ENCODE measurements around the gene RNF31. TPM values are rescaled to one million over a fixed set of nuclear protein-coding genes. Genes with fewer than 3 reads are reported as not detected.

Gene RNF31
- total RNA-seq, 1 donor from 2014 or later = 59.0 TPM

DNA sequence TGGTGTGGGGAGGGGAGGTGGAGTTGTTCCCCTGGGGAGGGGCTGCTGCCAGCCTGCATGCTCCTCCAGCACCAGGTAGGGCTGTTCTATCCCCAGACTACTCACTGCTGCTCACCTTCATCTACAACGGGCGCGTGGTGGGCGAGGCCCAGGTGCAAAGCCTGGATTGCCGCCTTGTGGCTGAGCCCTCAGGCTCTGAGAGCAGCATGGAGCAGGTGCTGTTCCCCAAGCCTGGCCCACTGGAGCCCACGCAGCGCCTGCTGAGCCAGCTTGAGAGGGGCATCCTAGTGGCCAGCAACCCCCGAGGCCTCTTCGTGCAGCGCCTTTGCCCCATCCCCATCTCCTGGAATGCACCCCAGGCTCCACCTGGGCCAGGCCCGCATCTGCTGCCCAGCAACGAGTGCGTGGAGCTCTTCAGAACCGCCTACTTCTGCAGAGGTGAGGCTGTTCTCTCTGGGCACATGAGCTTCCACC, 17.3 kb downstream of the RNF31 start:
- no peak overlapping the region for H3K4me3 Mint-ChIP-seq (ENCODE audit: unreplicated experiment)
- peaks cover 12% of the 10 kb centered on the region for H3K4me1 ChIP-seq (ENCODE audit: insufficient read depth, low read length)
- H4K20me1 ChIP-seq (ENCODE audit: insufficient read depth, low read length) = peaks cover 29% of the 10 kb centered on the region
- no peaks in the 10 kb centered on the region for H3K27me3 ChIP-seq (ENCODE audit: insufficient read depth, low read length)
- H2AFZ ChIP-seq (ENCODE audit: low read depth, low read length) = no peak overlapping the region
- H3K27ac ChIP-seq (ENCODE audit: low read depth, low read length) = no peak overlapping the region
- H3K4me1 Mint-ChIP-seq (ENCODE audit: low read depth, unreplicated experiment) = peaks cover 20% of the 10 kb centered on the region
- peaks cover 12% of the 10 kb centered on the region for H3K79me2 ChIP-seq (ENCODE audit: insufficient read depth, low read length)
- H3K4me2 ChIP-seq (ENCODE audit: low read length) = no peak overlapping the region
- peaks cover 23% of the 10 kb centered on the region for H3K36me3 ChIP-seq (ENCODE audit: insufficient read depth, low read length)
- H3K27me3 Mint-ChIP-seq (ENCODE audit: low read depth, unreplicated experiment) = no peaks in the 10 kb centered on the region
- FAIRE-seq = no peak
- no peak overlapping the region for H3K27ac Mint-ChIP-seq (ENCODE audit: unreplicated experiment)
- TF ChIP-seq, protein P1, sequence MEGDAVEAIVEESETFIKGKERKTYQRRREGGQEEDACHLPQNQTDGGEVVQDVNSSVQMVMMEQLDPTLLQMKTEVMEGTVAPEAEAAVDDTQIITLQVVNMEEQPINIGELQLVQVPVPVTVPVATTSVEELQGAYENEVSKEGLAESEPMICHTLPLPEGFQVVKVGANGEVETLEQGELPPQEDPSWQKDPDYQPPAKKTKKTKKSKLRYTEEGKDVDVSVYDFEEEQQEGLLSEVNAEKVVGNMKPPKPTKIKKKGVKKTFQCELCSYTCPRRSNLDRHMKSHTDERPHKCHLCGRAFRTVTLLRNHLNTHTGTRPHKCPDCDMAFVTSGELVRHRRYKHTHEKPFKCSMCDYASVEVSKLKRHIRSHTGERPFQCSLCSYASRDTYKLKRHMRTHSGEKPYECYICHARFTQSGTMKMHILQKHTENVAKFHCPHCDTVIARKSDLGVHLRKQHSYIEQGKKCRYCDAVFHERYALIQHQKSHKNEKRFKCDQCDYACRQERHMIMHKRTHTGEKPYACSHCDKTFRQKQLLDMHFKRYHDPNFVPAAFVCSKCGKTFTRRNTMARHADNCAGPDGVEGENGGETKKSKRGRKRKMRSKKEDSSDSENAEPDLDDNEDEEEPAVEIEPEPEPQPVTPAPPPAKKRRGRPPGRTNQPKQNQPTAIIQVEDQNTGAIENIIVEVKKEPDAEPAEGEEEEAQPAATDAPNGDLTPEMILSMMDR (IDR thresholded peaks at IDR 0.05; ENCODE audit: insufficient read depth, low read depth, low read length) = no peak
- no peak for DNase-seq (ENCODE audit: low read depth)
- no peak overlapping the region for H3K9ac ChIP-seq (ENCODE audit: low read length)
- no peaks in the 10 kb centered on the region for H3K9me3 ChIP-seq (ENCODE audit: insufficient read depth, low read depth, low read length)
- no peak overlapping the region for H3K4me3 ChIP-seq (ENCODE audit: insufficient read depth, low read depth, low read length)
- H3K36me3 Mint-ChIP-seq (ENCODE audit: low read depth, unreplicated experiment) = peaks cover 41% of the 10 kb centered on the region
- no peaks in the 10 kb centered on the region for H3K9me3 Mint-ChIP-seq (ENCODE audit: unreplicated experiment)

DNA sequence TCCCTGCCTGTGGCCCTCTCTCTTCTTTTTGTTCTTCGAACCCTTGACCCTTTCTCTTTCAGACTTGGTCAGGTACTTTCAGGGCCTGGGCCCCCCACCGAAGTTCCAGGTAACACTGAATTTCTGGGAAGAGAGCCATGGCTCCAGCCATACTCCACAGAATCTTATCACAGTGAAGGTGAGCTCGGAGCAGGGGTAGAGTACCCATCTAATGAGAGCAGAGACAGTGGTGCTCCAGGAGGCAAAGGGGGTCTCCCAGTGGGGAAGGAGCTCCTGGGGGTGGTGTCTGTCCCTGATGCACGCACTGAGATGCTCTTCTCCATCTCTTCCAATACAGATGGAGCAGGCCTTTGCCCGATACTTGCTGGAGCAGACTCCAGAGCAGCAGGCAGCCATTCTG, 18.5 kb downstream of the RNF31 start:
- peaks cover 43% of the 10 kb centered on the region for H3K36me3 Mint-ChIP-seq (ENCODE audit: low read depth, unreplicated experiment)
- H2AFZ ChIP-seq (ENCODE audit: low read depth, low read length) = no peak overlapping the region
- no peak for DNase-seq (ENCODE audit: low read depth)

DNA sequence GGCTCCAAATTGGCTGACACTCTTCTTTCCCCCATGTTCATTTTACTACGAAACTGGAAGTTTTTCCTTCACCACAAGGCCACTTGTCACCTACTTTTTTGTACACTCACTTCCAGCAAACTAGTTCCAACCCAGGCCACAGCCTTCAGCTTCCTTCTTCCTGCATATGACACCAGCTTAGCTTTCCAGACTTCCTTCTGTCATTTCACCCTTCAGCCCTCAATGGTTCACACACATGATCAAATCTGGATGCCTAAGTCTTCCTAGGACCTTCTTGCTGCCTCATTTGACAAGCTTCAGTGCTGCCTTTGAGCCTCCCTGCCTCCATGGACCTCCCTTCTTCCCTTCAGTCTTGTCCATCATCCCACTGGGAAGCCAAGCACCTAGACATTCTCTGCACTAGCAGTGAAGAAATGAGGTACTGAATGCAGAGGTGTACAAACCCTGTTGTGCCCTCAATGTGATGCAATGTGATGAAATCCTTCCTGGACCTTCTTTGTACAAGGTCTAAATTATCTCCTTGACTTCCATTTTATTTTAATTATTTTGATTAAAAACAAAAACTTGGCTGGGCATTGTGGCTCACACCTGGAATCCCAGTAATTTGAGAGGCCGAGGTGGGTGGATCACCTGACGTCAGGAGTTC, 20.3 kb downstream of the RNF31 start:
- H3K4me3 Mint-ChIP-seq (ENCODE audit: unreplicated experiment) = no peak overlapping the region
- H3K4me2 ChIP-seq (ENCODE audit: low read length) = no peak overlapping the region
- FAIRE-seq = no peak

More for the DNA sequence above, 18.5 kb downstream of the RNF31 start:
- no peak overlapping the region for H3K4me3 Mint-ChIP-seq (ENCODE audit: unreplicated experiment)
- no peaks in the 10 kb centered on the region for H3K9me3 Mint-ChIP-seq (ENCODE audit: unreplicated experiment)
- peaks cover 18% of the 10 kb centered on the region for H3K4me1 Mint-ChIP-seq (ENCODE audit: low read depth, unreplicated experiment)
- peaks cover 20% of the 10 kb centered on the region for H4K20me1 ChIP-seq (ENCODE audit: insufficient read depth, low read length)
- peaks cover 12% of the 10 kb centered on the region for H3K79me2 ChIP-seq (ENCODE audit: insufficient read depth, low read length)
- H3K27ac ChIP-seq (ENCODE audit: low read depth, low read length) = no peak overlapping the region
- no peak overlapping the region for H3K9ac ChIP-seq (ENCODE audit: low read length)
- no peaks in the 10 kb centered on the region for H3K27me3 ChIP-seq (ENCODE audit: insufficient read depth, low read length)
- H3K4me3 ChIP-seq (ENCODE audit: insufficient read depth, low read depth, low read length) = no peak overlapping the region
- peaks cover 10% of the 10 kb centered on the region for H3K4me1 ChIP-seq (ENCODE audit: insufficient read depth, low read length)
- no peak overlapping the region for H3K27ac Mint-ChIP-seq (ENCODE audit: unreplicated experiment)
- no peaks in the 10 kb centered on the region for H3K27me3 Mint-ChIP-seq (ENCODE audit: low read depth, unreplicated experiment)
- H3K4me2 ChIP-seq (ENCODE audit: low read length) = no peak overlapping the region
- no peak for TF ChIP-seq EZH2 (IDR thresholded peaks at IDR 0.05; ENCODE audit: insufficient read depth, low read length)
- TF ChIP-seq, protein P1 (IDR thresholded peaks at IDR 0.05; ENCODE audit: insufficient read depth, low read depth, low read length) = no peak
- no peaks in the 10 kb centered on the region for H3K9me3 ChIP-seq (ENCODE audit: insufficient read depth, low read depth, low read length)
- FAIRE-seq = no peak
- H3K36me3 ChIP-seq (ENCODE audit: insufficient read depth, low read length) = peaks cover 23% of the 10 kb centered on the region

More for the DNA sequence above, 20.3 kb downstream of the RNF31 start:
- peaks cover 10% of the 10 kb centered on the region for H3K4me1 Mint-ChIP-seq (ENCODE audit: low read depth, unreplicated experiment)
- H3K9me3 Mint-ChIP-seq (ENCODE audit: unreplicated experiment) = no peaks in the 10 kb centered on the region
- no peaks in the 10 kb centered on the region for H3K27me3 Mint-ChIP-seq (ENCODE audit: low read depth, unreplicated experiment)
- no peaks in the 10 kb centered on the region for H3K27me3 ChIP-seq (ENCODE audit: insufficient read depth, low read length)
- H3K36me3 Mint-ChIP-seq (ENCODE audit: low read depth, unreplicated experiment) = peaks cover 36% of the 10 kb centered on the region
- no peak overlapping the region for H2AFZ ChIP-seq (ENCODE audit: low read depth, low read length)
- H3K27ac ChIP-seq (ENCODE audit: low read depth, low read length) = no peak overlapping the region
- peaks cover 23% of the 10 kb centered on the region for H3K36me3 ChIP-seq (ENCODE audit: insufficient read depth, low read length)
- H3K79me2 ChIP-seq (ENCODE audit: insufficient read depth, low read length) = no peaks in the 10 kb centered on the region
- no peak overlapping the region for H3K9ac ChIP-seq (ENCODE audit: low read length)
- no peaks in the 10 kb centered on the region for H3K9me3 ChIP-seq (ENCODE audit: insufficient read depth, low read depth, low read length)
- H3K27ac Mint-ChIP-seq (ENCODE audit: unreplicated experiment) = no peak overlapping the region
- H4K20me1 ChIP-seq (ENCODE audit: insufficient read depth, low read length) = peaks cover 17% of the 10 kb centered on the region
- no peak for DNase-seq (ENCODE audit: low read depth)
- TF ChIP-seq EZH2 (IDR thresholded peaks at IDR 0.05; ENCODE audit: insufficient read depth, low read length) = no peak
- TF ChIP-seq, protein P1 (IDR thresholded peaks at IDR 0.05; ENCODE audit: insufficient read depth, low read depth, low read length) = no peak
- H3K4me3 ChIP-seq (ENCODE audit: insufficient read depth, low read depth, low read length) = no peak overlapping the region
- H3K4me1 ChIP-seq (ENCODE audit: insufficient read depth, low read length) = peaks cover 12% of the 10 kb centered on the region
